CD14-positive monocyte (primary cell): Measurements from ENCODE around the gene PUDP. TPM values are rescaled to one million over a fixed set of nuclear protein-coding genes. Genes with fewer than 3 reads are reported as not detected.

Experiments
- DNase-seq, 3 donors: peaks; one replicate each; pipeline ENCODE4 v3.0.0-alpha.2; 2011 to 2022
- H2AFZ ChIP-seq: 2 replicates; pipeline ENCODE4 v1.6.0; 2012; ENCODE audit warnings: mild to moderate bottlenecking, low read depth, low read length, inconsistent platforms; ENCODE audit not compliant: insufficient read depth, poor library complexity, severe bottlenecking
- H3K27ac ChIP-seq, 2 donors: 1 replicate in 1 of 2; 2 replicates in 1 of 2; pipeline ENCODE4 v1.5.1; 2012 to 2013; ENCODE audit warnings: low read length in 2 of 2, control low read depth in 1 of 2, inconsistent platforms in 1 of 2, low read depth in 1 of 2, mild to moderate bottlenecking in 1 of 2
- H3K27me3 ChIP-seq, 2 donors: one replicate each; pipeline versions ENCODE4 v1.6.0 to v1.6.1; 2011 to 2013; ENCODE audit warnings: low read length in 2 of 2; ENCODE audit not compliant: control insufficient read depth in 2 of 2, insufficient read depth in 2 of 2
- H3K36me3 ChIP-seq, 2 donors: replicated peaks in 1 of 2; 1 replicate in 1 of 2; 2 replicates in 1 of 2; pipeline versions ENCODE4 v1.5.1 to v1.6.1; 2012 to 2013; ENCODE audit warnings: low read length in 2 of 2, control low read depth in 1 of 2, inconsistent platforms in 1 of 2, mild to moderate bottlenecking in 1 of 2; ENCODE audit not compliant: insufficient read depth in 2 of 2, control insufficient read depth in 1 of 2
- H3K4me1 ChIP-seq, 2 donors: 1 replicate in 1 of 2; 2 replicates in 1 of 2; pipeline versions ENCODE4 v1.5.1 to v1.6.1; 2012 to 2013; ENCODE audit warnings: low read length in 2 of 2, control low read depth in 1 of 2, inconsistent platforms in 1 of 2, mild to moderate bottlenecking in 1 of 2, moderate library complexity in 1 of 2; ENCODE audit not compliant: insufficient read depth in 2 of 2, control insufficient read depth in 1 of 2
- H3K4me2 ChIP-seq: replicated peaks from 2 replicates; pipeline ENCODE3; 2012; ENCODE audit warnings: low read length, moderate library complexity, mild to moderate bottlenecking; ENCODE audit not compliant: poor library complexity, severe bottlenecking; ENCODE audit errors: extremely low read depth
- H3K4me3 ChIP-seq, 3 experiments: fragments of 200-600 bp in 1 of 3; sonication (generic) in 1 of 3; replicated peaks in 1 of 3; 1 replicate in 2 of 3; 2 replicates in 1 of 3; pipeline ENCODE4 v1.5.1; 2011 to 2013; ENCODE audit warnings: low read length in 3 of 3, mild to moderate bottlenecking in 3 of 3, control low read depth in 2 of 3, low read depth in 2 of 3, inconsistent platforms in 1 of 3, moderate library complexity in 1 of 3
- H3K79me2 ChIP-seq: 2 replicates; pipeline ENCODE4 v1.6.0; 2012; ENCODE audit warnings: mild to moderate bottlenecking, control low read depth, inconsistent platforms, low read length, moderate library complexity; ENCODE audit not compliant: insufficient read depth
- H3K9ac ChIP-seq: 2 replicates; pipeline ENCODE4 v1.6.0; 2017; ENCODE audit warnings: low read length, mild to moderate bottlenecking; ENCODE audit not compliant: insufficient read depth, poor library complexity, severe bottlenecking
- H3K9me3 ChIP-seq, 2 donors: replicated peaks in 1 of 2; 1 replicate in 1 of 2; 2 replicates in 1 of 2; pipeline versions ENCODE4 v1.5.1 to v1.6.1; 2012 to 2013; ENCODE audit warnings: low read length in 2 of 2, control low read depth in 1 of 2; ENCODE audit not compliant: control insufficient read depth in 1 of 2, insufficient read depth in 1 of 2
- H4K20me1 ChIP-seq: 2 replicates; pipeline ENCODE4 v1.6.0; 2012; ENCODE audit warnings: mild to moderate bottlenecking, low read length, control low read depth, moderate library complexity; ENCODE audit not compliant: insufficient read depth
- H3K27ac Mint-ChIP-seq, 7 donors: one replicate each; pipeline ENCODE4 v1.8.0; 2020; ENCODE audit warnings: mild to moderate bottlenecking in 7 of 7, mixed read lengths in 7 of 7, moderate library complexity in 6 of 7, inconsistent platforms in 2 of 7
- H3K27me3 Mint-ChIP-seq, 3 donors: one replicate each; pipeline ENCODE4 v1.8.0; 2021 to 2022; ENCODE audit warnings: low read depth in 3 of 3, mild to moderate bottlenecking in 3 of 3, mixed read lengths in 3 of 3, moderate library complexity in 3 of 3, inconsistent platforms in 1 of 3
- H3K36me3 Mint-ChIP-seq, 2 donors: one replicate each; pipeline ENCODE4 v1.8.0; 2020; ENCODE audit warnings: mixed read lengths in 2 of 2, inconsistent platforms in 1 of 2, mild to moderate bottlenecking in 1 of 2
- H3K4me1 Mint-ChIP-seq: one replicate; pipeline ENCODE4 v1.8.0; 2020; ENCODE audit warnings: mild to moderate bottlenecking, mixed read lengths
- H3K4me3 Mint-ChIP-seq, 2 donors: one replicate each; pipeline ENCODE4 v1.8.0; 2020; ENCODE audit warnings: mild to moderate bottlenecking in 2 of 2, mixed read lengths in 2 of 2, moderate library complexity in 1 of 2
- H3K9me3 Mint-ChIP-seq, 7 donors: one replicate each; pipeline ENCODE4 v1.8.0; 2020 to 2022; ENCODE audit warnings: mixed read lengths in 7 of 7, mild to moderate bottlenecking in 6 of 7, moderate library complexity in 6 of 7, inconsistent platforms in 2 of 7
- CTCF ChIP-seq: fragments of 200-600 bp; IDR thresholded peaks from one replicate; pipeline ENCODE4 v1.8.0; 2022; ENCODE audit warnings: antibody characterized with exemption, mild to moderate bottlenecking
- WGBS: methylation state at CpG from one replicate; pipeline ENCODE4 v1.1.5; 2013; ENCODE audit warnings: missing lambda C conversion rate; ENCODE audit not compliant: insufficient coverage; 5-methylcytosine and 5-hydroxymethylcytosine counted together
- intact Hi-C, 2 donors: fragments of 100-400 bp; cut with micrococcal nuclease; formaldehyde crosslinking; loops; one replicate each; pipeline versions ENCODE4 v1.15.0 to v1.15.1; 2023
- polyA plus RNA-seq, 3 donors: library from polyadenylated mRNA; depleted of rRNA in 1 of 3; unstranded in 2 of 3; stranded (reverse) in 1 of 3; fragments of 300-500 nt in 2 of 3; fragments of >200 nt in 1 of 3; fragmentation: Illumina TruSeq in 2 of 3; gene quantifications; 1 replicate in 2 of 3; 2 replicates in 1 of 3; pipeline ENCODE4 v1.2.3, GENCODE V29; 2012 to 2021

The PUDP gene
- polyA plus RNA-seq, 3 donors = 21.4 to 49.5 (median 45.4) TPM

- H3K27ac ChIP-seq = no peak overlapping the region
- H3K36me3 ChIP-seq = peaks cover 11 to 95% of the 10 kb centered on the region in 2 donors
- H3K9me3 Mint-ChIP-seq = peaks cover 0 to 6% (median 0%) of the 10 kb centered on the region in 7 donors
- H3K9ac ChIP-seq = no peak overlapping the region
- H3K4me3 Mint-ChIP-seq = no peak overlapping the region
- H3K4me2 ChIP-seq = no peak overlapping the region
- H3K79me2 ChIP-seq = peaks cover 9% of the 10 kb centered on the region
- no peak overlapping the region for H2AFZ ChIP-seq
- no peaks in the 10 kb centered on the region for H3K9me3 ChIP-seq
- no peaks in the 10 kb centered on the region for H3K4me1 Mint-ChIP-seq
- peaks cover 0 to 2% (median 0%) of the 10 kb centered on the region in 3 donors for H3K27me3 Mint-ChIP-seq
- H4K20me1 ChIP-seq = peaks cover 53% of the 10 kb centered on the region
- no peaks in the 10 kb centered on the region for H3K27me3 ChIP-seq
- no peak overlapping the region for H3K27ac Mint-ChIP-seq
- WGBS = no CpG with 5 or more reads among the region's 2 CpGs
- peaks cover 27 to 69% of the 10 kb centered on the region in 2 donors for H3K36me3 Mint-ChIP-seq
- H3K4me3 ChIP-seq = no peak overlapping the region
- DNase-seq = no peak
- H3K4me1 ChIP-seq = no peaks in the 10 kb centered on the region
- no peak for TF ChIP-seq CTCF
- intact Hi-C loops = no loop called here
Measured at GRCh38 chrX:7061429-7061828, 86.5 kb downstream of the PUDP start.

GRCh38 chrX:7060444-7060843 is 87.5 kb downstream of the PUDP start:
- intact Hi-C loops = no loop called here
- no peak for DNase-seq
- Histone ChIP-seq H3K27ac (no peak overlapping the region), H3K9me3 (no peaks in the 10 kb centered on the region), H4K20me1 (peaks cover 52% of the 10 kb centered on the region), H3K4me2 (no peak overlapping the region), H3K9ac (no peak overlapping the region), H3K4me1 (no peaks in the 10 kb centered on the region), H2AFZ (no peak overlapping the region), H3K4me3 (no peak overlapping the region), H3K27me3 (no peaks in the 10 kb centered on the region), H3K36me3 (peaks cover 13 to 93% of the 10 kb centered on the region in 2 donors), H3K79me2 (peaks cover 7% of the 10 kb centered on the region)
- no peak for TF ChIP-seq CTCF
- 67% methylated on average over 3 of the region's 6 CpGs for WGBS
- Mint-ChIP-seq H3K4me1 (peaks cover 3% of the 10 kb centered on the region), H3K36me3 (peaks cover 27 to 69% of the 10 kb centered on the region in 2 donors), H3K9me3 (peaks cover 0 to 6% (median 0%) of the 10 kb centered on the region in 7 donors), H3K27ac (no peak overlapping the region), H3K4me3 (no peak overlapping the region), H3K27me3 (peaks cover 0 to 2% (median 1%) of the 10 kb centered on the region in 3 donors)
